HG03571 (cell line): ENCODE data around the gene PRR15L.

Experiments used
- ATAC-seq: cut with Tn5 transposase; IDR thresholded peaks from one replicate; pipeline ENCODE4 v1.9.1; 2021; ENCODE audit not compliant: unreplicated experiment

Gene PRR15L

DNA sequence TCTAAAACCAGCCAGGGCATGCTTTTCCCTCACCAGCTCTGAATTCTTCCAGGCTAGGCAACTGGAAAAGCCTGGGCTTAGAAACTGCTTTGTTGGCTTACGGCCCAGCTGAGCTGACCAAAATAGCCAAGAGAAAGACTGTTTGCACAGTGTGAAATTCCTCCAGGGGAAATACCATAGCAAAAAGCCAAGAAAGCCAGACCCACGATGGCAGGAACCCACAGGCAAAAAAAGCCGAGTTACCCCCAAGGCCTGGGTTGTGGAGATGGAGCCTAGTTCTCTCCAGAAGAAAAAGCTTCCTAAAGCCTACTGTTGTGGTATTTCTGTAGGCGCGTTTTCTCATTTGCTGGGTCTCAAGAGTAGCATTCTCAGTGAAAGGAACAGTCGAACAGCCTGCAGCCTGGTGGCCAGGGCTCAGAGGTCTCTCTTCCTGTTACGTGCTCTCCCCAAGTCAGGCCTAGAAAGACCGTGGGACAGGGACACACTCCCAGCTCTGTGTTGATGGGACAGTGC, 52.4 kb downstream of the PRR15L start:
- no peak for ATAC-seq

DNA sequence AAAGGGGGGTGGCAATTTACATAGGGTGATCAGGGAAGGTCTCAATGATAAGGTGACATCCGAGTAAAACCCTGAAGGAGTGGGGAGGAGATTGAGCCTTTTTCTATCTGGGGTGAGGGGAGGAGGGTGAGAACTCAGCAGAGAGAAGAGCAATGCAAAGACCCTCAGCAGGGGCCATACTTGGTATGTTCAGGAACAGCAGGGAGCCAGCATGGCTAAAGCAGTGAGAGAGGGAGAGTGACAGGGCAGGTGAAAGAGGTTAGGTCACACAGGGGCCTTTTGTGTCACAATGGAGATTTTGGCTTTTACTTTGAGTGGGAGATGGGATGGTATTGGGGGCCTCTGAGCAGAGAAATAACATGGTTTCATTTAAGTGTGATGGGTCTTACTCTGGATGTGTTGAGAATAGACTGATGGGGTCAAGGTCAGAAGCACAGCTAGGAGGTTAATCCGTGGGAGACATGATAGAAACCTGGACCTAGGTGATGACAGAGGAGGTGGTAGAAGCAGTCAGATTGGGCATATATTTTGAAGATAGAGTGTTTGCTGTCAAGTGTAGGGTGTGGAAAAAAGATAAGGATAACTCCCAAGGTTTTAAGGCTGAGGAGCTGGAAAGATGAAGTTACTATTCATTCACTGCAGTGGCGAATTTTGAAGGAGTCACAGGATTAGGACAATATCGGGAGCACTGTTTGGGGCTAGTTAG, 55.5 kb downstream of the PRR15L start:
- no peak for ATAC-seq
